Upper lobe of right lung (tissue), 1 donor: ENCODE data around the gene SNTG2. TPM values are rescaled to one million over a fixed set of nuclear protein-coding genes. Genes with fewer than 3 reads are reported as not detected.

Experiments used
- ATAC-seq: fragments of 200-7000 bp; cut with Tn5 transposase; one replicate; pipeline ENCODE4 v1.9.1; 2020; ENCODE audit warnings: mild to moderate bottlenecking, moderate library complexity
- DNase-seq: peaks from one replicate; pipeline ENCODE4 v3.0.0-alpha.2; 2020
- H3K27ac ChIP-seq: fragments of 200-600 bp; one replicate; pipeline ENCODE4 v1.8.0; 2022
- H3K27me3 ChIP-seq: fragments of 200-600 bp; one replicate; pipeline ENCODE4 v1.8.0; 2022; ENCODE audit warnings: mild to moderate bottlenecking
- H3K36me3 ChIP-seq: fragments of 200-600 bp; one replicate; pipeline ENCODE4 v1.8.0; 2022
- H3K4me1 ChIP-seq: fragments of 200-600 bp; one replicate; pipeline ENCODE4 v1.8.0; 2022
- H3K4me3 ChIP-seq: fragments of 200-600 bp; one replicate; pipeline ENCODE4 v1.8.0; 2022; ENCODE audit warnings: mild to moderate bottlenecking
- H3K9me3 ChIP-seq: fragments of 200-600 bp; one replicate; pipeline ENCODE4 v1.8.0; 2022
- CTCF ChIP-seq: fragments of 200-600 bp; IDR thresholded peaks from one replicate; pipeline ENCODE4 v1.8.0; 2022; ENCODE audit warnings: antibody characterized with exemption
- intact Hi-C: fragments of 100-400 bp; cut with DNase I; formaldehyde crosslinking; loops from one replicate; pipeline ENCODE4 v1.11.0; 2022
- total RNA-seq: library from RNA; stranded (reverse); fragmentation: NEBNext Ultra II Directional; extraction: Animal tissue kit (Norgen Biotek cat#: 25700); gene quantifications from one replicate; pipeline ENCODE4 v1.2.1, GENCODE V29; 2021
- donor health status: DM: no; HTN: yes; CAD: no; lungs with severe emphysema.

Gene SNTG2
- total RNA-seq, 1 donor from 2014 or later, result 3.6 TPM

- no peak overlapping the region for H3K4me3 ChIP-seq
- peaks cover 4% of the 10 kb centered on the region for H3K4me1 ChIP-seq
- H3K9me3 ChIP-seq, result no peaks in the 10 kb centered on the region
- TF ChIP-seq CTCF, result no peak
- H3K27me3 ChIP-seq, result no peaks in the 10 kb centered on the region
- DNase-seq, result no peak
- H3K36me3 ChIP-seq, result no peaks in the 10 kb centered on the region
- H3K27ac ChIP-seq, result no peak overlapping the region
- intact Hi-C loops, result no loop called here
- no peak for ATAC-seq
Observed at GRCh38 chr2:975095-975494, 24.4 kb downstream of the SNTG2 start.

GRCh38 chr2:979069-979928 lies 28.6 kb downstream of the SNTG2 start:
- Histone ChIP-seq H3K9me3 (no peaks in the 10 kb centered on the region), H3K27ac (no peak overlapping the region), H3K27me3 (no peaks in the 10 kb centered on the region), H3K36me3 (no peaks in the 10 kb centered on the region), H3K4me1 (peaks cover 2% of the 10 kb centered on the region), H3K4me3 (no peak overlapping the region)
- intact Hi-C loops, result no loop called here
- ATAC-seq, result no peak
- DNase-seq, result no peak
- TF ChIP-seq CTCF, result no peak

- H3K4me1 ChIP-seq, result no peaks in the 10 kb centered on the region
- no peak for TF ChIP-seq CTCF
- H3K36me3 ChIP-seq, result no peaks in the 10 kb centered on the region
- ATAC-seq (no peak), DNase-seq (no peak)
- intact Hi-C loops, result no loop called here
- no peaks in the 10 kb centered on the region for H3K27me3 ChIP-seq
- H3K4me3 ChIP-seq, result no peak overlapping the region
- H3K9me3 ChIP-seq, result no peaks in the 10 kb centered on the region
- H3K27ac ChIP-seq, result no peak overlapping the region
Observed at GRCh38 chr2:980176-980575, 29.5 kb downstream of the SNTG2 start.

- intact Hi-C loops, result no loop called here
- H3K27me3 ChIP-seq, result no peaks in the 10 kb centered on the region
- TF ChIP-seq CTCF, result no peak
- no peak overlapping the region for H3K4me3 ChIP-seq
- H3K4me1 ChIP-seq, result no peaks in the 10 kb centered on the region
- no peak for ATAC-seq
- H3K27ac ChIP-seq, result no peak overlapping the region
- no peaks in the 10 kb centered on the region for H3K9me3 ChIP-seq
- no peaks in the 10 kb centered on the region for H3K36me3 ChIP-seq
- DNase-seq, result no peak
Observed at GRCh38 chr2:981258-981657, 30.6 kb downstream of the SNTG2 start.

- no peaks in the 10 kb centered on the region for H3K4me1 ChIP-seq
- no peak overlapping the region for H3K4me3 ChIP-seq
- DNase-seq (no peak), ATAC-seq (no peak)
- no peak for TF ChIP-seq CTCF
- no peaks in the 10 kb centered on the region for H3K9me3 ChIP-seq
- H3K27ac ChIP-seq, result no peak overlapping the region
- H3K36me3 ChIP-seq, result no peaks in the 10 kb centered on the region
- intact Hi-C loops, result no loop called here
- H3K27me3 ChIP-seq, result no peaks in the 10 kb centered on the region
Observed at GRCh38 chr2:981759-982158, 31.1 kb downstream of the SNTG2 start.
